H9 (cell line): ENCODE results near the gene MIR17HG. TPM values are rescaled to one million over a fixed set of nuclear protein-coding genes. Genes with fewer than 3 reads are reported as not detected.

Source experiments
- DNase-seq: peaks from one replicate; pipeline ENCODE4 v3.0.0-alpha.2; 2017
- H2AFZ ChIP-seq: one replicate; pipeline ENCODE4 v1.6.1; 2013; ENCODE audit warnings: mild to moderate bottlenecking, low read length, control low read depth, moderate library complexity
- H2AK5ac ChIP-seq: 2 replicates; pipeline ENCODE4 v1.6.1; 2013; ENCODE audit warnings: low read length, control low read depth, mixed read lengths; ENCODE audit not compliant: insufficient read length
- H2BK120ac ChIP-seq: one replicate; pipeline ENCODE4 v1.6.1; 2013; ENCODE audit warnings: low read depth, mild to moderate bottlenecking, low read length, control low read depth, inconsistent platforms; ENCODE audit not compliant: poor library complexity, severe bottlenecking
- H2BK12ac ChIP-seq: 2 replicates; pipeline ENCODE4 v1.6.1; 2013; ENCODE audit warnings: low read length, control low read depth, mixed read lengths, low read depth; ENCODE audit not compliant: insufficient read length
- H2BK15ac ChIP-seq: 2 replicates; pipeline ENCODE4 v1.6.1; 2013; ENCODE audit warnings: low read depth, low read length, control low read depth
- H2BK20ac ChIP-seq: one replicate; pipeline ENCODE4 v1.6.1; 2013; ENCODE audit warnings: low read depth, mild to moderate bottlenecking, low read length, control low read depth, inconsistent platforms; ENCODE audit not compliant: poor library complexity, severe bottlenecking
- H2BK5ac ChIP-seq: 2 replicates; pipeline ENCODE4 v1.6.1; 2013; ENCODE audit warnings: low read length, control low read depth, mixed read lengths; ENCODE audit not compliant: insufficient read length
- H3K14ac ChIP-seq: 2 replicates; pipeline ENCODE4 v1.6.1; 2013; ENCODE audit warnings: low read length, control low read depth; ENCODE audit not compliant: insufficient read depth
- H3K18ac ChIP-seq: 2 replicates; pipeline ENCODE4 v1.6.1; 2013; ENCODE audit warnings: low read depth, mild to moderate bottlenecking, mixed read lengths, low read length, control low read depth; ENCODE audit not compliant: insufficient read length
- H3K23ac ChIP-seq: 2 replicates; pipeline ENCODE4 v1.6.1; 2013; ENCODE audit warnings: low read length, control low read depth, mixed read lengths, low read depth; ENCODE audit not compliant: insufficient read length
- H3K23me2 ChIP-seq: 2 replicates; pipeline ENCODE4 v1.6.1; 2013; ENCODE audit warnings: low read depth, mild to moderate bottlenecking, mixed read lengths, low read length, control low read depth; ENCODE audit not compliant: insufficient read length, poor library complexity, severe bottlenecking
- H3K27ac ChIP-seq: 2 replicates; pipeline ENCODE4 v1.5.1; 2013; ENCODE audit warnings: low read length, control low read depth, mixed read lengths, low read depth; ENCODE audit not compliant: insufficient read length
- H3K27me3 ChIP-seq: 2 replicates; pipeline ENCODE4 v1.6.1; 2013; ENCODE audit warnings: low read length, control low read depth, inconsistent platforms; ENCODE audit not compliant: insufficient read depth
- H3K4ac ChIP-seq: 2 replicates; pipeline ENCODE4 v1.6.1; 2013; ENCODE audit warnings: low read depth, mild to moderate bottlenecking, control low read depth, inconsistent platforms, low read length, moderate library complexity
- H3K4me1 ChIP-seq: 2 replicates; pipeline ENCODE4 v1.6.1; 2013; ENCODE audit warnings: low read length, control low read depth, inconsistent platforms; ENCODE audit not compliant: insufficient read depth
- H3K4me2 ChIP-seq: 2 replicates; pipeline ENCODE4 v1.6.1; 2013; ENCODE audit warnings: low read length, control low read depth, mixed read lengths; ENCODE audit not compliant: insufficient read length, insufficient read depth
- H3K56ac ChIP-seq: 2 replicates; pipeline ENCODE4 v1.6.1; 2013; ENCODE audit warnings: low read depth, mild to moderate bottlenecking, mixed read lengths, low read length, control low read depth; ENCODE audit not compliant: insufficient read length
- H3K79me1 ChIP-seq: 2 replicates; pipeline ENCODE4 v1.6.1; 2013; ENCODE audit warnings: low read depth, mild to moderate bottlenecking, moderate library complexity, low read length, control low read depth, inconsistent platforms; ENCODE audit not compliant: insufficient read depth, poor library complexity, severe bottlenecking
- H3K79me2 ChIP-seq: 2 replicates; pipeline ENCODE4 v1.6.1; 2013; ENCODE audit warnings: low read length, control low read depth, inconsistent platforms; ENCODE audit not compliant: insufficient read depth
- H3K9ac ChIP-seq: 2 replicates; pipeline ENCODE4 v1.6.1; 2013; ENCODE audit warnings: low read length, control low read depth, mixed read lengths; ENCODE audit not compliant: insufficient read length; ENCODE audit errors: extremely low read depth
- H3K9me3 ChIP-seq: one replicate; pipeline ENCODE4 v1.6.1; 2013; ENCODE audit warnings: low read depth, low read length, inconsistent platforms; ENCODE audit not compliant: control insufficient read depth
- H3T11ph ChIP-seq: one replicate; pipeline ENCODE4 v1.6.1; 2013; ENCODE audit warnings: mild to moderate bottlenecking, low read length, control low read depth, inconsistent platforms
- H4K20me1 ChIP-seq: one replicate; pipeline ENCODE4 v1.6.1; 2013; ENCODE audit not compliant: control insufficient read depth, insufficient read length, insufficient read depth
- H4K5ac ChIP-seq: 2 replicates; pipeline ENCODE4 v1.6.1; 2013; ENCODE audit warnings: low read depth, mild to moderate bottlenecking, mixed read lengths, low read length, control low read depth; ENCODE audit not compliant: insufficient read length
- H4K8ac ChIP-seq: replicated peaks from 2 replicates; pipeline ENCODE4 v1.6.1; 2013; ENCODE audit warnings: low read length, control low read depth, mixed read lengths, low read depth; ENCODE audit not compliant: insufficient read length
- H4K91ac ChIP-seq: 2 replicates; pipeline ENCODE4 v1.6.1; 2013; ENCODE audit warnings: low read depth, mild to moderate bottlenecking, moderate library complexity, mixed read lengths, low read length, control low read depth; ENCODE audit not compliant: insufficient read length
- H3K27ac Mint-ChIP-seq, 3 experiments: 2 replicates in 2 of 3; 3 replicates in 1 of 3; pipeline ENCODE4 v1.8.0; 2020 to 2021; ENCODE audit warnings: mixed read lengths in 3 of 3, mild to moderate bottlenecking in 1 of 3, moderate library complexity in 1 of 3
- H3K27me3 Mint-ChIP-seq: 2 replicates; pipeline ENCODE4 v1.8.0; 2021; ENCODE audit warnings: low read depth, mild to moderate bottlenecking, moderate library complexity, mixed read lengths
- H3K36me3 Mint-ChIP-seq, 3 experiments: 2 replicates in 2 of 3; 3 replicates in 1 of 3; pipeline ENCODE4 v1.8.0; 2020 to 2021; ENCODE audit warnings: low read depth in 3 of 3, mixed read lengths in 3 of 3; ENCODE audit not compliant: insufficient read depth in 1 of 3
- H3K4me1 Mint-ChIP-seq, 2 experiments: 2 replicates each; pipeline ENCODE4 v1.8.0; 2020; ENCODE audit warnings: mixed read lengths in 2 of 2
- H3K4me3 Mint-ChIP-seq, 2 experiments: 2 replicates in 1 of 2; 3 replicates in 1 of 2; pipeline ENCODE4 v1.8.0; 2020 to 2021; ENCODE audit warnings: mild to moderate bottlenecking in 2 of 2, mixed read lengths in 2 of 2, moderate library complexity in 1 of 2
- H3K9me3 Mint-ChIP-seq, 2 experiments: 2 replicates in 1 of 2; 3 replicates in 1 of 2; pipeline ENCODE4 v1.8.0; 2020; ENCODE audit warnings: mild to moderate bottlenecking in 2 of 2, mixed read lengths in 2 of 2, moderate library complexity in 1 of 2
- WGBS: extraction: QIAGEN DNeasy Blood & Tissue Kit; methylation state at CpG from one replicate; pipeline ENCODE4 v1.1.7; 2013; ENCODE audit warnings: missing lambda C conversion rate, low lambda C conversion rate, mixed read lengths; ENCODE audit not compliant: insufficient read length; ENCODE audit errors: extremely low coverage; 5-methylcytosine and 5-hydroxymethylcytosine counted together
- total RNA-seq: library from RNA; stranded (reverse); gene quantifications from 2 replicates; pipeline ENCODE4 v1.2.1, GENCODE V29; 2021
- TF ChIP-seq, protein P1 (sequence below): fragments of 200-600 bp; sonication (generic); conservative IDR thresholded peaks from 3 replicates; pipeline ENCODE4 v1.8.0; 2021; ENCODE audit warnings: antibody characterized with exemption, mild to moderate bottlenecking

MIR17HG gene
- total RNA-seq, 1 experiment from 2014 or later = 38.7 TPM

DNA sequence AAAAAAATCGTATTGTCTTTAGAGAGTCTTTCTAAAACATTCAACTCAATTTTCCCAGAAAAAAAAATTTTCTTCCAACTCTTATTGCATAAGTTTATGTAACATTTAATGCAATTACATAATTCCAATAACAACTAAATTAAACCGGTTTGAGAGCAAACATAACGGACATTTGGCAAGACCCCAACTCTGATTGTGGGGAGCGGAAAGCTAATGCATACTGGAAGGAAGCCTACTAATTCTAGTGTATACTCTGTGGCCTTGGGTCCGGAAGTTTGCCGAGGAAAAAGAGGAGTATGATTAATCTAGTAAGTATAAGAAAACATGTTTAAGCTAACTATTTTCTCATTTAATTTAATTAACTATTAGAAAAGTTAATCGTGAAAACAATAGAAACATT, 21.3 kb upstream of the MIR17HG start:
- Mint-ChIP-seq H3K27ac (no peak overlapping the region), H3K4me1 (no peaks in the 10 kb centered on the region), H3K9me3 (no peaks in the 10 kb centered on the region), H3K36me3 (no peaks in the 10 kb centered on the region), H3K4me3 (no peak overlapping the region), H3K27me3 (peaks cover 2% of the 10 kb centered on the region)
- no peaks in the 10 kb centered on the region for H3K27me3 ChIP-seq
- WGBS = no CpG with 5 or more reads among the region's 7 CpGs
- H2AK5ac ChIP-seq = no peak overlapping the region
- no peak overlapping the region for H4K8ac ChIP-seq
- H3K23me2 ChIP-seq = no peaks in the 10 kb centered on the region
- H3K9me3 ChIP-seq = no peaks in the 10 kb centered on the region
- H3K4me1 ChIP-seq = no peaks in the 10 kb centered on the region
- H2BK20ac ChIP-seq = no peak overlapping the region
- H2BK120ac ChIP-seq = no peak overlapping the region
- no peak overlapping the region for H3K18ac ChIP-seq
- H2AFZ ChIP-seq = no peak overlapping the region
- no peak overlapping the region for H3K9ac ChIP-seq
- H3K79me2 ChIP-seq = no peaks in the 10 kb centered on the region
- H3K14ac ChIP-seq = no peak overlapping the region
- no peaks in the 10 kb centered on the region for H4K20me1 ChIP-seq
- no peak overlapping the region for H3T11ph ChIP-seq
- H3K27ac ChIP-seq = no peak overlapping the region
- no peaks in the 10 kb centered on the region for H3K79me1 ChIP-seq
- no peak overlapping the region for H2BK12ac ChIP-seq
- no peak overlapping the region for H3K4ac ChIP-seq
- no peak overlapping the region for H4K91ac ChIP-seq
- no peak overlapping the region for H2BK15ac ChIP-seq
- H3K23ac ChIP-seq = no peak overlapping the region
- H2BK5ac ChIP-seq = no peak overlapping the region
- H3K56ac ChIP-seq = no peak overlapping the region
- no peak for DNase-seq
- no peak overlapping the region for H4K5ac ChIP-seq
- TF ChIP-seq, protein P1, sequence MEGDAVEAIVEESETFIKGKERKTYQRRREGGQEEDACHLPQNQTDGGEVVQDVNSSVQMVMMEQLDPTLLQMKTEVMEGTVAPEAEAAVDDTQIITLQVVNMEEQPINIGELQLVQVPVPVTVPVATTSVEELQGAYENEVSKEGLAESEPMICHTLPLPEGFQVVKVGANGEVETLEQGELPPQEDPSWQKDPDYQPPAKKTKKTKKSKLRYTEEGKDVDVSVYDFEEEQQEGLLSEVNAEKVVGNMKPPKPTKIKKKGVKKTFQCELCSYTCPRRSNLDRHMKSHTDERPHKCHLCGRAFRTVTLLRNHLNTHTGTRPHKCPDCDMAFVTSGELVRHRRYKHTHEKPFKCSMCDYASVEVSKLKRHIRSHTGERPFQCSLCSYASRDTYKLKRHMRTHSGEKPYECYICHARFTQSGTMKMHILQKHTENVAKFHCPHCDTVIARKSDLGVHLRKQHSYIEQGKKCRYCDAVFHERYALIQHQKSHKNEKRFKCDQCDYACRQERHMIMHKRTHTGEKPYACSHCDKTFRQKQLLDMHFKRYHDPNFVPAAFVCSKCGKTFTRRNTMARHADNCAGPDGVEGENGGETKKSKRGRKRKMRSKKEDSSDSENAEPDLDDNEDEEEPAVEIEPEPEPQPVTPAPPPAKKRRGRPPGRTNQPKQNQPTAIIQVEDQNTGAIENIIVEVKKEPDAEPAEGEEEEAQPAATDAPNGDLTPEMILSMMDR = no peak
- H3K4me2 ChIP-seq = no peak overlapping the region
